OCI-LY3 (cell line): ENCODE results near the gene CELA3B.

Experiments used
- CTCF ChIP-seq: fragments of 200-600, 300-600 bp; sonication (generic); IDR thresholded peaks from 2 replicates; pipeline ENCODE4 v1.5.1; 2014; ENCODE audit warnings: antibody characterized with exemption, low read length, low read depth
- EZH2phosphoT487 ChIP-seq: fragments of 200-600 bp; shearing (Covaris generic); IDR thresholded peaks from 2 replicates; pipeline ENCODE4 v1.6.1; 2018; ENCODE audit warnings: antibody characterized with exemption, mixed run types, low read depth

GRCh38 chr1:22024485-22025367, 47.9 kb downstream of the CELA3B start:
- peak; percentile 18; the same call in 1 of the 2 replicates for TF ChIP-seq CTCF
- no peak for TF ChIP-seq EZH2phosphoT487
